GM18511 (cell line): Measurements from ENCODE around the gene HIBADH.
"Not testable (repeated sequence)": the region's sequence is repeated elsewhere in the genome, so short reads cannot be mapped to it uniquely, and the experiment has no call there.

ENCODE experiments used
- ATAC-seq: cut with Tn5 transposase; IDR thresholded peaks from one replicate; pipeline ENCODE4 v1.9.1; 2021; ENCODE audit warnings: mild to moderate bottlenecking, moderate library complexity; ENCODE audit not compliant: unreplicated experiment

Gene HIBADH

GRCh38 chr7:27639048-27639447 is 23.6 kb downstream of the HIBADH start:
- ATAC-seq, result not testable (repeated sequence)

- ATAC-seq, result no peak
Observed at GRCh38 chr7:27636326-27637006, 26.2 kb downstream of the HIBADH start.

DNA sequence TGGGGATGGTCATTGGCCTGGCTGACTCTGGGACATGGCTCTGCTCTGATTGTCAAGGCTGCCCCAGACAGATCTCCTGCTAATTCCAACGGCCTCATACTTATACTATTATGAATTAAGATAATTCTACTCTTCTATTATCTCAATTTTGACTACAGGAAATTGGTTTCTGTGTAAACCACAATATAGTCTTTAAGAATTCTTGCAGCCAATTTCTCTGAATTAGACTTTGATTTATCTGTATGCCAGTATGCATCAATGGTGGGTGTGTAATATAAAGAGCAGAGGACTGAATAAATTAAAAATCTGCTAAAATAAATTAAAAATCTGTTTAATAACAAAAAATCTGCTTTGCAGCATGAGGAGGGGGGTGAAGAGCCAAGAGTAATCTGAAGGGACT is 27.0 kb downstream of the HIBADH start:
- ATAC-seq, result no peak

- no peak for ATAC-seq
Observed at GRCh38 chr7:27634671-27635493, 27.8 kb downstream of the HIBADH start.

DNA sequence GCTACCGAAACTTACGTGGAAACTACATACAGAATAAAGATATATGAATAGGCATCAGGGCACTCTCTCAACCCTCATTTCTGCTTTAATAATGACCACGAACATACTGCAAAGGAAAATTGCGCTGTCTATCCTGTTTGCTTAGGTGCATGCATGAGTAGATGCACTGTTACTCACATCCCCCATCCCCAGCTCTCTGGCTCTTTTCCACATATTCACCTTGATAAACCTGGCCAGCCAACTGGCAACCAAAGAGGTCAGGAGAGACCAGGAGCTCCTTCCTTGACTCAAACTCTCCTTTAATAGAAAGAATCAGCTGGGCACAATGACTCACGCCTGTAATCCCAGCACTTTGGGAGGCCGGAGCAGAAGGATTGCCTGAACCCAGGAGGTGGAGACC is 29.6 kb downstream of the HIBADH start:
- ATAC-seq, result no peak

DNA sequence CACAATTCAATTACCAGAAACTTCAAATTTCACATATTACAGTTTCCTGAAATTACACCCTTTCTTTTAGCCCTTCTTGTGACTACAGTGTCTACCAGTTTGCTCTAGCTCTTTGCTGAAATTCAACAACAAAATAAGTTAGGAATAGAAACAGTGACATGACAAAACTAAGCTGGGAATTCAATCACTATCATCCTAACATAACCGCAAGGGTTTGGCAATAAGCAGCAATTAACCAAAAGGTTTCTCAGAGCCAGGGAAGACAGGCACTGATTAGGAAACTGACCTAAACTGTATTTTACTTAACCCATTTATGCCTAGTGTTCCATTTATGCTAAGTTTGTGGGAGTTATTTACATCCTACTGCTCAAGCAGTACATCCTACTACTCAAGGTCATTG is 31.3 kb downstream of the HIBADH start:
- no peak for ATAC-seq

DNA sequence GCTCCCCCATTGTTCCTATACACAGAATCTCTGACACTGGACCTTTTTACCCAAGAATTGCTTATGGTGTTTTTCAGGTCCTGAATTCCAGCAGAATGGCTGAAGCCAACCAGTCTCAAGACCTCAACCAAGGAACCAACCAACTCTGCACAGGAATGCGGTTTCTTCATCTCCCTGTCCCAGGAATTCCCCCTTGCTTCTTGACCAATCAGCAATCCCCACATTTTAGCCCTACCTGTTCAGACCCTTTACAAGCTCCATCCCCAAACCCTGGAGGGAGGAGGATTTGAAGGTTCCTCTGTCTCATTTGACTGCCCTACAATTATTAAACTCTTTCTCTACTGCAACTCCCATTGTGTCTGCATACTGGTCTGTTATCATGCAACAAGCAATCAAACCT is 35.5 kb downstream of the HIBADH start:
- no peak for ATAC-seq

DNA sequence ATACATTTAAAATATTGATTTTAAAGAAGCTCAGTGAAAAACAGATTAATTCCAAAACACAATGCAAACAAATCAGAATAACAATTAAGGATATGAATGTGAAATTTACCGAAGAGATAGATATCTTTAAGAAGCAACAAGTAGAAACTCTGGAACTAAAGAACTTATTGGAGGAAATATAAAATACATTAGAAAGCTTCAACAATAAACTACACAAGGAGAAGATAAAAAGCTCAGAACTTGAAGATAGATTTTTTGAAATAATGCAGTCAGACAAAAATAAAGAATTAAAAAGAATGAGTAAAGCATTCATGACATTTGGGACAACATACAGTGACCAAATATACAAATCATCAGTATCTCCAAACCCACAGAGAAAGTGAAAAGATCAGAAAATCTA is 43.2 kb downstream of the HIBADH start:
- no peak for ATAC-seq

GRCh38 chr7:27617651-27618381 is 44.9 kb downstream of the HIBADH start:
- ATAC-seq, result no peak

GRCh38 chr7:27616914-27617548 is 45.7 kb downstream of the HIBADH start:
- ATAC-seq, result no peak

GRCh38 chr7:27616186-27616491 is 46.5 kb downstream of the HIBADH start:
- no peak for ATAC-seq

GRCh38 chr7:27615420-27616185 is 47.1 kb downstream of the HIBADH start:
- ATAC-seq, result no peak

GRCh38 chr7:27614095-27614494 is 48.6 kb downstream of the HIBADH start:
- no peak for ATAC-seq

GRCh38 chr7:27611059-27611458 is 51.6 kb downstream of the HIBADH start:
- ATAC-seq, result no peak

DNA sequence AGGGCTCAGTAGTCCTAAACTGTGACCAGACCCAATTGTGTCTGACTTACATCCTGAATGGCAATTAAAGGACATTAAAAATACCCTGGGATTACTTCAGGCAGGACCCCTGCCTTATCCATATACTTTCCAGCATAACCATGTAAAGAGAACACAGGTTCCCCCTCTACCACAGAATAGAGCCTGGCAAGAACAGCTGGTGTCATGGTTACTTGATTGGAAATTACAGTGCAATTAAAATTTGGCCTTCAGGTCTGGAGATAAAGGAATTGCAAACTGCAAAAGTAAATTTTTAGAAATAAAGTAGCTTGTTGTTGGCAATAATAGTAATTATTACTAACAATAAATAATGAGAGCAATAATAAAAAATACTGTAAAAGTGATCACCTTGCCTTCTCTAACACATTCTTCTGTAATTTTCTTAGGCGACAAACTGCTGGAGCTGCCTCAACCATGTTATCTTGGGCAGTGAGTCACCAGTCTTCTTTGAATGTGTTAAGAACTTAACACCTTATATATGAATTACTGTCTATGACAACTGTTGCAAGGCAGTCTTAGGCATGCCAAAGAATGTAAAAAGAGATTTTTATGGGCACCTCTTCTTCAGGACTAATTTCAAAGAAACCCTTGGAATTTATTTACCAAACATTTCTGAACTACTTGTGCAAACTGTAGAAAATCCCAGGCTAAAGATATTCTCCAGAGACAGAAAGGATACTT is 53.7 kb downstream of the HIBADH start:
- ATAC-seq, result no peak

DNA sequence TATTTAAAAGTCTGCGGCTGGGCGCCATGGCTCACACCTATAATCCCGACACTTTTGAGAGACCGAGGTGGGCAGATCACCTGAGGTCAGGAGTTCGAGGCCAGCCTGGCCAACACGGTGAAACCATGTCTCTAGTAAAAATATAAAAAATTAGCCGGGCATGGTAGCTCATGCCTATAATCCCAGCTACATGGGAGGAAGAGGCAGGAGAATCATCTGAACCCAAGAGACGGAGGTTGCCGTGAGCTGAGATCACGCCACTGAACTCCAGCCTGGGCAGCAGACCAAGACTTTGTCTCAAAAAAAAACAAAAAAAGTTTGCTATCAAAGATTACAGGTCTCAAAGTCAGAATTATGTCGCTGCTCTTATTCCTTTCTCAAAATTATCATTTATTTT is 55.5 kb downstream of the HIBADH start:
- no peak for ATAC-seq

DNA sequence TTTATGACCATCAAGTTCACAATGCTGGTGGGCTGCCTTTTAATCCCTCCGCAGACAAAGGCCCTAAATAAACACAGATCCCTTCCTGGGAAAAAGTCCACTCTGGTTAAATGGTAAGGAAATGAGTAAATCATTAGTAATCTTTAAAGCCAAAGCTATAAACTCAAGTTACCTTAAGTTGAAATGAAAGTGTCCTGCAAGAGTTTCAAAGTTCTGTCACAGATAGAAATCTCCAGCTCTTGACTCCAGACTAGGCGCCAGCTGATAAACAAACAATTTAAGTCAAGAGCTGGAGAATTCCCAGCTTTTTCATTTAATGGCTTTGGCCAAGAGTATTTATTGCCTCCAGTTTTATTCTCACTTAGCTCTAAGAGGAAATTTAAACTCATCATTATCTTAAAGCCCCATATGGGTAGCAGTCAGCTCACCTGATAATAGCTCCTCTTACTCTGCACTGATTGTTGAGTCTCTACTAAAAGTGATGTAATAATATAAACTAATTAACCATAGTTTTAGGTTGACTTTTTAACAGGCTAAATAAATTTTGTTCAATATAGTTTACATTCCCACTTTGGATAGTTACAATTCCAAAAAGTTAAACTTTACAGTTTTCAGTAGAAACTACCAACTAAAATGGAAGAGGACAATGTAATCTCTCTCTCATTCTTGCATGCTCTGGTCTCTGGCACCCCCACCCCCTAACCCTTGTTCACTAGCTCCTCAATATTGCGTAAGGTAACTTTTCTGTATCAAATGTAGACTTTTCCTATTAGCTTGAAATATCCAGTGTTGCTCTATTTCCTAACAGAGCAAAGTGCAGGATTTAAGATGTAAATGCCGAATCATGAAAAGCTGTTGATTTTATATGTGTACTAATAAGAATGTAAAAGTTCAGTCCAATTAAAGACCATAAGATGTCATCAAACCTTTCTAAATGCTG is 56.1 kb downstream of the HIBADH start:
- no peak for ATAC-seq

- ATAC-seq, result no peak
Observed at GRCh38 chr7:27605689-27606269, 56.9 kb downstream of the HIBADH start.

DNA sequence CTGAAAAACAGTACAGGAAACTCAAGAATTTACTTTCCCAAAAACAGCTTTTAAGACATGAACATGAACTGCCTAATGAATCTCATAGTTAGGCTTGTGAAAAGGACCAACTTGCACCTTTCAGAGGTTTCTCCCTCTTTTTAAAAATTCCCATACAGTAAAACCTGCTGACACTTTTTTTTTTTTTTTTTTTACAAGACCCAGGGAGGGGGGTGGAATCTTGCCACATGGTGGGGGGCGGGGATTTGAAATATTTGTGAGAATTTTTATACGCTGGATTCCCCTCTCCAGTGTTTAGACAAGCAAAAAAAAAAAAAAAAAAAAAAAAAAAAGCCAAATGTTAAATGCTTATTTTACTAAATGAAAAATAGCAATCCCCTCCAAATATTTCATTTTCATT is 57.4 kb downstream of the HIBADH start:
- ATAC-seq, result no peak
